Motor neuron (in vitro differentiated cells): Measurements from ENCODE around the gene SLC13A1. TPM values are rescaled to one million over a fixed set of nuclear protein-coding genes. Genes with fewer than 3 reads are reported as not detected.
"Not testable (repeated sequence)": the region's sequence is repeated elsewhere in the genome, so short reads cannot be mapped to it uniquely, and the experiment has no call there.

Source experiments
- ATAC-seq, 8 experiments: fragments of 200-7000 bp; cut with Tn5 transposase; replicated peaks in 6 of 8; 2 replicates each; pipeline ENCODE4 v1.8.0; 2021; ENCODE audit warnings: mild to moderate bottlenecking in 8 of 8, moderate library complexity in 8 of 8
- H3K27ac ChIP-seq, 2 donors: fragments of 250-450 bp; sonication (Bioruptor Pico); 2 replicates each; pipeline ENCODE4 v1.9.0; 2021; ENCODE audit warnings: antibody characterized with exemption in 2 of 2, mild to moderate bottlenecking in 2 of 2, moderate library complexity in 1 of 2
- H3K4me1 ChIP-seq, 2 donors: fragments of 250-450 bp; sonication (Bioruptor Pico); replicated peaks in 1 of 2; 2 replicates each; pipeline ENCODE4 v1.6.1; 2021; ENCODE audit warnings: antibody characterized with exemption in 2 of 2, mild to moderate bottlenecking in 2 of 2, moderate library complexity in 1 of 2
- H3K4me3 ChIP-seq, 5 donors: fragments of 250-450 bp; sonication (Bioruptor Pico); 2 replicates each; pipeline ENCODE4 v1.9.0; 2021; ENCODE audit warnings: antibody characterized with exemption in 5 of 5, mild to moderate bottlenecking in 5 of 5, moderate library complexity in 4 of 5
- WGBS, 10 experiments: fragments of 450-650 bp; shearing (Covaris generic); methylation state at CpG; one replicate each; pipeline ENCODE4 v1.0.0; 2022; 5-methylcytosine and 5-hydroxymethylcytosine counted together
- in situ Hi-C, 9 experiments: fragments of 400-800 bp; cut with MboI; loops; one replicate each; pipeline ENCODE4 v1.15.0; 2021; ENCODE audit warnings: low sequenced_read_pairs in 9 of 9, low pct_unique_long_range_greater_than_20kb in 2 of 9; ENCODE audit not compliant: unreplicated experiment in 9 of 9
- total RNA-seq, 8 experiments: library from RNA; unstranded; fragments of 300-600 nt; gene quantifications; 2 replicates each; pipeline versions ENCODE4 v1.2.3 to v1.2.4, GENCODE V29; 2022

Gene SLC13A1
- total RNA-seq, 8 experiments from 2014 or later, result 0.10 to 0.13 TPM; not detected in 6

DNA sequence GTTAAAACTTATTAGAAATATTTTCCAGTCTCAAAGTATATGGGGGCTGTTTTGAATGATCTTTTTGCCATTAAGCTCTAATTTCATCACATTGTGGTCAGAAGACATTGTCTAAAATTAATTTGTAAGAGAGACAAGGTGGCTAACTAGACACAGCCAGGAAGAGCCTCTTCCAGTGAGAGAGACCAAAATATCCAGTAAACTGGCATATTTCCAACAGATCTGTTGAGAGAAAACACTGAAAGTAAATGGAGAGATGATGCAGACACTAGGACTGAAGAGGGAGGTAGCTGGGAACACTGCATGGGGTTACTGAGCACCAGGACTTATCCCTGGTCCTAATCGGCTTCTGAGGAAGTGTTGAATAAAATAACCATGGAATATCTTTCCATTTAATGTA is 102.8 kb downstream of the SLC13A1 start:
- in situ Hi-C loops, result no loop called here
- Histone ChIP-seq H3K4me1 (no peaks in the 10 kb centered on the region), H3K4me3 (no peak overlapping the region), H3K27ac (no peak overlapping the region)
- 0 to 100% (median 73%) methylated on average over 1 of the region's 1 CpG for WGBS, 10 experiments
- no peak for ATAC-seq

DNA sequence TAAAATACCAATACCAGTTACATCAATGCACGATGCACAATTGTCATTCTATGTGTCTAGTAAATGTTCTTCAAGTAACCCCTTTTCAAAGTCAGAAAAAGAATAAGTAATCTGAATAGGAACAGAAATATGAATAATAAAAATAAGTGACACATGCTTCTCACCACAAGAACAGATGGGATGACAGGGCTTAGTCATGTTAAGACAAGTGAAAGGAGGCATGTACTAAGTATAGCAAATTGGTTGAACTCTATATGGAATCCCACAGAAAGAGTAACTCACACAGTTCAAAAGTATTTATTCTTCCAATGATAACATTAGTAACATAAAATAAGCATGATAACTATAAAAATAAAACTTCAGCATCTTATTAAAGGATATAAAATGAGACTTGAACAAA is 103.3 kb downstream of the SLC13A1 start:
- in situ Hi-C loops, result no loop called here
- no peak overlapping the region for H3K27ac ChIP-seq
- no peak overlapping the region for H3K4me3 ChIP-seq
- no peaks in the 10 kb centered on the region for H3K4me1 ChIP-seq
- 0 to 91% (median 67%) methylated on average over 1 of the region's 1 CpG; no CpG with 5 or more reads in 1 of the 10 experiments for WGBS, 10 experiments
- no peak for ATAC-seq

DNA sequence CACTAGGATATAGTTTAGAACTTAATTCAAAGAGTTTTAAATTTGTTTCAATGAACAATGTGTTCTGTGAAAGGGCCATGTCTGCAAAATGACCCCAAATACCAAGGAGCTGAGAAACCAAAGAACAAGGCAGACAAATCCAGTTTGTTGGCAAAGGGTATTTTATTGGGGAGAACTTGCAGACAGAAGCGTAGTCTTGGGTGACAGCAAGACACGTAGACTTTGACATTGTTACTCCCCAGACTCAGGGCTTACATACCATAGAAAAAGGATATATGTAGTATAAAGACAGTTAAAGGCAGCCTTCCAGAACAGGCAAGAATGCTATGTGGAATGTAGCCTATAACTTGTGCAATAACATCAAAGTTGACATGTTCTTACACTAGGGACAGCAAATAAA is 109.3 kb downstream of the SLC13A1 start:
- in situ Hi-C loops, result no loop called here
- H3K27ac ChIP-seq, result no peak overlapping the region
- no peaks in the 10 kb centered on the region for H3K4me1 ChIP-seq
- ATAC-seq, result no peak
- no peak overlapping the region for H3K4me3 ChIP-seq
- WGBS, 10 experiments, result 0 to 90% (median 73%) methylated on average over 1 to 2 of the region's 2 CpGs; no CpG with 5 or more reads in 3 of the 10 experiments

DNA sequence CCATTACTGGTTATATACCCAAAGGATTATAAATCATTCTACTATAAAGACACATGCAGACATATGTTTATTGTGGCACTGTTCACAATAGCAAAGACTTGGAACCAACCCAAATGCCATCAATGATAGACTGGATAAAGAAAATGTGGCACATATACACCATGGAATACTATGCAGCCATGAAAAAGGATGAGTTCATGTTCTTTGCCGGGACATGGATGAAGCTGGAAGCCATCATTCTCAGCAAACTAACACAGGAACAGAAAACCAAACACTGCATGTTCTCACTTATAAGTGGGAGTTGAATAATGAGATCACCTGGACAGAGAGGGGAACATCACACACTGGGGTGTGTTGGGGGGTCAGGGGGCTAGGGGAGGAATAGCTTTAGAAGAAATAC is 112.9 kb downstream of the SLC13A1 start:
- in situ Hi-C loops, ATAC-seq, H3K4me3 ChIP-seq, H3K4me1 ChIP-seq, H3K27ac ChIP-seq: not testable (repeated sequence)
- 80 to 100% methylated on average over 1 of the region's 1 CpG; no CpG with 5 or more reads in 8 of the 10 experiments for WGBS, 10 experiments

DNA sequence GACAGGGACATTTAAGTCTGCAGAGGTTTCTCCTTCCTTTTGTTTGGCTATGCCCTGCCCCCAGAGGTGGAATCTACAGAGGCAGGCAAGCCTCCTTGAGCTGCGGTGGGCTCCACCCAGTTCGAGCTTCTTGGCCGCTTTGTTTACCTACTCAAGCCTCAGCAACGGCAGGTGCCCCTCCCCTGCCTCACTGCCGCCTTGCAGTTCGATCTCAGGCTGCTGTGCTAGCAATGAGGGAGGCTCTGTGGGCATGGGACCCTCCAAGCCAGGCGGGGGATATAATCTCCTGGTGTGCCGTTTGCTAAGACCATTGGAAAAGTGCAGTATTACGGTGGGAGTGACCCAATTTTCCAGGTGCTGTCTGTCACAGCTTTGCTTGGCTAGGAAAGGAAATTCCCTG is 114.9 kb downstream of the SLC13A1 start:
- 15 to 100% (median 91%) methylated on average over 1 to 7 of the region's 9 CpGs; no CpG with 5 or more reads in 4 of the 10 experiments for WGBS, 10 experiments
- H3K4me3 ChIP-seq, H3K4me1 ChIP-seq, H3K27ac ChIP-seq, in situ Hi-C loops, ATAC-seq: not testable (repeated sequence)

DNA sequence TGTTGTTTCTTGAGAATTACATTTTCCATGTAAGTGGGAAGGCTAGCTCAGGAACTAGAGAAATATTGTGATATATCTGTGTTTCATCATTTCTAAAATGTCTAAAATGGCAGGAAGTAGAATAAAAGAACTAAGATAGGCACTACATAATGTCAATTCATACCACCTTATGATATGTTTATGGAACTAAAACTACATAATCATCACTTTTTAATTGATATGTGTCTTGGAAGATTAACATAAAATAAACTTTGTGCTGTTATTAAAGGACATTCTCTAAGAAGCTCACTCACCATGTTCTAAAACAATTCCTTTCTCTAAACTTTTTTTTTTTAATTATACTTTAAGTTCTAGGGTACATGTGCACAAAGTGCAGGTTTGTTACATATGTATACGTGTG is 120.7 kb downstream of the SLC13A1 start:
- Histone ChIP-seq H3K4me3 (no peak overlapping the region), H3K27ac (no peak overlapping the region), H3K4me1 (no peaks in the 10 kb centered on the region)
- in situ Hi-C loops, result no loop called here
- no CpG with 5 or more reads among the region's 1 CpG for WGBS, 10 experiments
- ATAC-seq, result no peak

DNA sequence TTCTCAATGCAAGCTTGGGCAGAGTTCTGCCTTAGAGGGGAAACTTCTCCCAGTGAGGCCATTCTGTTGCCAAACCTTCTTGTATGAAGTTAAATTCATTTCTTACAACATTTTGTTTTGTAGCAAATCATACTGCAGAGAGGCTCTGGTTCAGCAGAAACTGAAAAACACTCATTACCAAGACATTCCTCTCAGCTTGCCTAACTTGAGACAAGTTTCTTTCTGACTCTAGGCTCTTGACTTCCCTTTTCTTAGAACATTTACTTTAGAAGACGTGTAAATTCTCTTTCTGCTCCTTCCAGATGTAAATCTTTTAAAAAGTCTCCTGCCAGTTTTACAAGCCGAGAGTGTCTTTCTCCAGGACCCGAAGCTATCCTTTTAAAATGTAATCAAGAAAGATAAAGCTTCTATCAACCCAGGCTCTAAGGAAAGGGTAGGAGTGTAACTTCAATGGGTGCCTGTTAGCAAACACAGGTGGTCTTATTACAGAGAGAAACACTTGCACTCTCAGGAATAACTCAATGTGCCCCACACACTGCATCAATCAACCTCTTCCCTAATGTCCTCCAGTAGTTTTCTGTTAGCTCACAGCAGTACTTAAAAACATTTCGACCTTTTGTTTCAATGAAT is 123.8 kb downstream of the SLC13A1 start:
- 0 to 67% (median 13%) methylated on average over 1 to 4 of the region's 4 CpGs; no CpG with 5 or more reads in 2 of the 10 experiments for WGBS, 10 experiments
- Histone ChIP-seq H3K4me1 (no peaks in the 10 kb centered on the region), H3K4me3 (no peak overlapping the region), H3K27ac (no peak overlapping the region)
- ATAC-seq, result no peak
- in situ Hi-C loops, result no loop called here

DNA sequence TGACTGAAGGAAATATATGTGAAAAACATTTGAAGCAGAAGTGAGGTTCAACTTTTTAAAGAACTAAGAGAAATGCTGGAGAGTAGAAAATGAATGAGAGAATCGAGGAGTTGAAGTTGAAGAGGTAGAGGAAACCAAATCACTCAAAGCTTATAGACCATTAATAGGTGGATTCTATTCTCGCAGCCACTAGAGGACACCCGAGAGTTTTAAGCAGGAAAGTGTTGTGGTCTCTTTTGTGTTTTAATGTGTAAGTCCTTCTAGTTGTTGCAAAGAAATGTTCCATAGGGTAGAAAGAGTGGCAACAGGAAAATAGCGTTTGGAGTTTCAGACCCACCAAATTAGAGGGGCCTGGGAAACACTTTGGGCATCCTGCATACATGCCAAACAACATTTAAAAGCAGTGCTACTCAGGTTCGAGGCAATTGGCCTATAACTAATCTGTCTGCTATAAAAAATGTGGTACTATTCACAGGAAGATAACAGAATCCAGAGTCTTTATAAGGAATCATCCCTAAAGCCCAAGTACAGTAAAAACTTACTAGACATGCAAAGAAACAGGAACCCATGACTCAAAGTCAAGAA is 129.0 kb downstream of the SLC13A1 start:
- in situ Hi-C loops, result no loop called here
- H3K27ac ChIP-seq, result no peak overlapping the region
- no peaks in the 10 kb centered on the region for H3K4me1 ChIP-seq
- H3K4me3 ChIP-seq, result no peak overlapping the region
- ATAC-seq, result peak in 1 of 8 experiments; percentile 64
- WGBS, 10 experiments, result 4 to 87% (median 68%) methylated on average over 1 to 5 of the region's 5 CpGs; no CpG with 5 or more reads in 1 of the 10 experiments

DNA sequence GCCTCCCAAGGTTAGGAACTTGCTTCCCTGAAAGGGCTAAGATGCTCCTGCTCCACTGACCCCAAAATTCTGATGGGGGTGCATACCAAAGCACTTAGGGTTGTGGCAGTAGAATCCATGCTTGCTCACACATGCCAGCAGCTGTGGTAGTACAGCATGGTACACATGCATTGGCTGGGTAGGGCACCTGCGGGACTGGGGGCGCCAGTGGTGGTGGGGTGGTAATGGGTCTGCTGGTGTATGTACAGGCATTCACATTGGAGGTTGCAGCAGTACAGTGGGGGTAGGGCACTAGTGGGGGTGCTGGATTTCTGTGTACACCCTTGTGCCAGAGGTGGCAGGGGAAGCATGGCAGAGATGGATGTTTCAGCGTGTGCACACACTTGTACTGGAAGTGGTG is 132.0 kb downstream of the SLC13A1 start:
- 94% methylated on average over 3 of the region's 3 CpGs; no CpG with 5 or more reads in 9 of the 10 experiments for WGBS, 10 experiments
- Histone ChIP-seq H3K27ac (no peak overlapping the region), H3K4me1 (no peaks in the 10 kb centered on the region), H3K4me3 (no peak overlapping the region)
- ATAC-seq, result no peak
- in situ Hi-C loops, result no loop called here

Other genes with a start within 250 kb of the SLC13A1 start
- gene TAS2R16, start 204.3 kb downstream of the SLC13A1 start, total RNA-seq, result under 1 TPM in 1 of 8 experiments, not detected in 7; 0.38 TPM